ENCODE results near the gene CCDC3. TPM values are rescaled to one million over a fixed set of nuclear protein-coding genes. Genes with fewer than 3 reads are reported as not detected.

The CCDC3 gene
- total RNA-seq, 4 donors from 2014 or later, result 6.1 to 57.4 (median 21.6) TPM

DNA sequence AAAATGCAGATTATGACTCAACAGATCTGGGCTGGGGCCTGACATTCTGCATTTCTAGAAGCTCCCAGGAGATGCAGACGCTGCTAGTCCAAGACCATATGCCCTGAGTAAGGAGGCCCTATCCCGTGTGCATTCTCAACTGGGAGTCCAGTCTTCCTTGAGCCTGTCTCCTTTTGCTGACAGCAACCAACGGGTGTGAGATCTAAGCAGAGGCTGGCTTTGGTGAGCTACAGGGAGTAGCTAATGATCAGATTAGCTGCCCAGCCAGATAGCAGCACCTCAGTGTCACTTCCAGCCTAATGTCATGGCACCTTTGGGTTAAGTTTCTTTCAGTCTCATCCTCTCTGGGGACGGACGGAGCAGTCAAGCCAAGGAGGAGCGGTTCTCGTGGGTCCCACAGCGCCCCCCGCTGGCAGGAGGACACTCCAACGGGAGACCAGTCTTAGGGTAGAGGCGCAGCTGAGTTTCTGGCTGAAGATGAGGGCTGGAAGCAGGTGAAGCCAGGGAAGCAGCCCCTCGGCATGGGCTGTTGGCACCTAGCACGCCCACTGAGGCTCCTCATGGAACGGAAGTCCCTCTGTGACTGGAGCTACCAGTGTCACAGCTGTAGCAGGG lies 154.0 kb downstream of the CCDC3 start:
- TF ChIP-seq POLR2A (IDR thresholded peaks at IDR 0.05) (no peak), CTCF (IDR thresholded peaks at IDR 0.05 in 4 of 5, conservative IDR thresholded peaks at IDR 0.05 in 1 of 5) (no peak)
- Histone ChIP-seq H3K36me3 (no peaks in the 10 kb centered on the region), H3K9me3 (no peaks in the 10 kb centered on the region), H3K4me1 (no peaks in the 10 kb centered on the region), H3K27ac (no peak overlapping the region), H3K4me3 (no peak overlapping the region), H3K27me3 (no peaks in the 10 kb centered on the region)
- ATAC-seq, result no peak
- in situ Hi-C loops (cut with MboI; ENCODE audit: low sequenced_read_pairs in 4 of 4) (no loop called here), intact Hi-C loops (cut with DNase I; ENCODE audit: low total_unique reads) (no loop called here)
- DNase-seq, result no peak

- no peak for TF ChIP-seq POLR2A (IDR thresholded peaks at IDR 0.05)
- no peak for TF ChIP-seq CTCF (IDR thresholded peaks at IDR 0.05 in 4 of 5, conservative IDR thresholded peaks at IDR 0.05 in 1 of 5)
- DNase-seq (no peak), ATAC-seq (no peak)
- Histone ChIP-seq H3K27ac (no peak overlapping the region), H3K4me1 (no peaks in the 10 kb centered on the region), H3K27me3 (no peaks in the 10 kb centered on the region), H3K9me3 (no peaks in the 10 kb centered on the region), H3K4me3 (no peak overlapping the region), H3K36me3 (no peaks in the 10 kb centered on the region)
- in situ Hi-C loops (cut with MboI; ENCODE audit: low sequenced_read_pairs in 4 of 4), result no loop called here
- intact Hi-C loops (cut with DNase I; ENCODE audit: low total_unique reads), result no loop called here
Measured at GRCh38 chr10:12846718-12847117, 154.8 kb downstream of the CCDC3 start.

Other genes starting within 250 kb of the CCDC3 start
- gene OPTN, start 98.5 kb upstream of the CCDC3 start, total RNA-seq, result 100 to 1,000 TPM; 295 to 592 (median 527) TPM
- 1 to 10 TPM in 1 of 4 donors, under 1 TPM in 3; 0.64 to 1.5 (median 0.78) TPM for gene MCM10, start 159.8 kb upstream of the CCDC3 start, total RNA-seq
- gene UCMA, start 232.7 kb upstream of the CCDC3 start, total RNA-seq, result not detected